Measurements from ENCODE around the gene RSPH6A.

Gene RSPH6A

GRCh38 chr19:45779231-45780145, 35.6 kb downstream of the RSPH6A start:
- DNase-seq = peak; percentile 80

GRCh38 chr19:45778010-45778661, 37.0 kb downstream of the RSPH6A start:
- no peak for DNase-seq

- no peak for DNase-seq
These were observed 37.6 kb downstream of the RSPH6A start for GRCh38 chr19:45777395-45777961.

DNA sequence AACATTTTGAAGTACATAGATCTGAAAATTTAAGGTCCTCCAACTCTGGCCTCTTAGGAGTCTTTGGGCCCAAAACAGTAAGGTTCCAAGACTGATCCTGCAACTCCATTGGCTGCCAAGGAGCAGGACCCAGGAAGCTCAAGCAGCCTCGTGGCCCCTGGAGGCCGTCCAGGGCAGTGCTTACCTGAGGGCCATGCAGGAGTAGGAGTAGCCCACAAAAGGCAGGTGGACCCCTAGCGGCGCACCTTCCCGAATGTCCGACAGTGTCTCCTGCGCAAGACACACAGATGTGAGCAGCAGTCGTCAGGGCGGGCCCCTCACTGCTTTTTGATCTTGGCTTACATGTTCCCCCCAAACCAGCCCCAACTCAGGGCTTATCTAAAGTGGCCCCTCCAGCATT, 40.3 kb downstream of the RSPH6A start:
- DNase-seq = no peak

- DNase-seq = no peak
These were observed 41.7 kb downstream of the RSPH6A start for GRCh38 chr19:45773384-45773783.

DNA sequence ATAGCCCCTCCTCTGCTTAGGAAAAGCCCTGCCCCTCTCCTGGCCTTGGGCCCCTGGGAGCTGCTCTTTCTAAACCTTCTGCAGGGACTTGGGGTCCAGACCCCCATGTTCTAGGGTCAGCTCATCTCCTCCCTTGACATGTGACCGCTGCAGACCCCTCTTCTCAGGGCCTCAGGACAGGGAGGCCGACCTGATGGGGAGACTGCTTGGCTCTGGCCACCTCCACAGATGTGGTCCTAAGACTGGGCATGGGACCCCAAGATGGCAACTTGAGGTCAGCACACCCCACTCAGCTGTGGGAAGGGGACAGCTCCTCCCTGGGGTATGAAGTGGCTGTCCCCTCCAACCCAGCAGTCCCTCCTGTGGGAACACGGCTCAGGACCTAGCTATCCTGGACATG, 42.2 kb downstream of the RSPH6A start:
- no peak for DNase-seq

- DNase-seq = no peak
These were observed 42.8 kb downstream of the RSPH6A start for GRCh38 chr19:45772130-45772840.

DNA sequence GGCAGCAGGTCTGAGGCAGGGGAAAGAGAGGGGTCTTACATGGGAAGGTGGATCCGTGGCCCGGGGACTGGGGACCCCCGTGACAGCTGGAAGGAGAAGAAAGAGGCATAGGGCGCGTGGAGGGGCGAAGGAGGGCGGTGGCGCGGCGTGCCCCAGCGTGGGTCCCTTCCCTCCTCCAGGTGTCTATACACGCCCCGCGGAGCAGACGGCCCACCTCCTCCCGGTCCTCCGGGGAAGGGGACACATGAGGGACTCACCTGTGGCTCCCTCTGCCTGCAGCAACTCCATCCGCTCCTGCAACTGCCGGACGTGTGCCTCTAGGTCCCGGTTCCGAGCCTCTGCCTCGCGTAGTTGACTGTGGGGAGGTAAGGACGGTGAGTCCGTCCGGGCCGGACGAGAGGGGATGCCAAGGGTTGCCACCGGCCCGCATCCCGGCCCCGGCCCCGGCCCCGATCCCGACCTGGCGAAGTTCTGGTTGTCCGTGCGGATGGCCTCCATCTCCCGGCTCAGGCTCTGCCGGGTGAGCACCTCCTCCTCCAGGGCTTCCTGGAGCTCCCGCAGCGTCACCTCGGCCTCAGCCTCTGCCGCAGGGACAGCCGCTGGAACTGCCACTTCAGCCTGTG, 43.7 kb downstream of the RSPH6A start:
- no peak for DNase-seq

GRCh38 chr19:45770192-45771101, 44.7 kb downstream of the RSPH6A start:
- peak; percentile 88 for DNase-seq

DNA sequence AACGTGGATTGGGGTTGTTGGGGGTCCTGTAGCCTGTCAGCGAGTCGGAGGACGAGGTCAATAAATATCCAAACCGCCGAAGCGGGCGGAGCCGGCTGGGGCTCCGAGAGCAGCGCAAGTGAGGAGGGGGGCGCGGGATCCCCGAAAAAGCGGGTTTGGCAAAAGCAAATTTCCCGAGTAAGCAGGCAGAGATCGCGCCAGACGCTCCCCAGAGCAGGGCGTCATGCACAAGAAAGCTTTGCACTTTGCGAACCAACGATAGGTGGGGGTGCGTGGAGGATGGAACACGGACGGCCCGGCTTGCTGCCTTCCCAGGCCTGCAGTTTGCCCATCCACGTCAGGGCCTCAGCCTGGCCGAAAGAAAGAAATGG, 45.3 kb downstream of the RSPH6A start:
- no peak for DNase-seq

- peak; percentile 94 for DNase-seq
These were observed 45.9 kb downstream of the RSPH6A start, which contains the start of gene SIX5 for GRCh38 chr19:45768984-45769782. SIX5 (minus strand) TSS chr19:45769252; CDS start chr19:45768844, 408 bp downstream.

GRCh38 chr19:45768655-45768983, 46.5 kb downstream of the RSPH6A start:
- DNase-seq = peak; percentile 20

- no peak for DNase-seq
These were observed 47.0 kb downstream of the RSPH6A start for GRCh38 chr19:45767881-45768654.

- no peak for DNase-seq
These were observed 47.7 kb downstream of the RSPH6A start for GRCh38 chr19:45767410-45767880.

- DNase-seq = no peak
These were observed 48.2 kb downstream of the RSPH6A start for GRCh38 chr19:45766869-45767346.

DNA sequence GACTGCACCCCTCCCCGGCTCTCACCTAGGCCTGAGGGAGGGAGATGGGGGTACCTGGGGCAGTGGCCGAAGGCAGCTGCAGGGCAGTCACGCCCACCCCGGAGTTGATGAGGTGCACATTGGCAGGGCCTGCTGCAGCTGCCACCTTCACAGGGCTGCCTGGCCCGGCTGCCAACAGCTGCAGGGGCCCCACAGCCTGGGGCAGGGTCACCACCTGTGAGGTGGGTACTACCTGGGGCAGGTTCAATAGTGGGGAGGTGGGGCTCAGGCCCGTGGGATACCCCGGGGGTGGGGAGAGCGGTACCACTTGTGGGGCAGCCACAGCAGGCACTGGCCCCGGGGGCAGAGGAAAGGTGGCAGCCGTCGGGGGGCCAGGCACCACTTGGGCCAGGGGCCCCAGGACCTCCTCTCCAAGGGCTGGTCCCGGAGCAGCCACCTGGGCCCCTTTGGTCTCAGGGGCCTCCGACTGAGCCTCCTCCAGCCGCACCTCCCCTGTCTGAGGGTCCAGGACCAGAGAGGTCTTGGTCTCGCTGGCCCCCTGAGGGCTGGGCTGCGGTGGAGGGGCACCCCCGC, 48.7 kb downstream of the RSPH6A start:
- no peak for DNase-seq

DNA sequence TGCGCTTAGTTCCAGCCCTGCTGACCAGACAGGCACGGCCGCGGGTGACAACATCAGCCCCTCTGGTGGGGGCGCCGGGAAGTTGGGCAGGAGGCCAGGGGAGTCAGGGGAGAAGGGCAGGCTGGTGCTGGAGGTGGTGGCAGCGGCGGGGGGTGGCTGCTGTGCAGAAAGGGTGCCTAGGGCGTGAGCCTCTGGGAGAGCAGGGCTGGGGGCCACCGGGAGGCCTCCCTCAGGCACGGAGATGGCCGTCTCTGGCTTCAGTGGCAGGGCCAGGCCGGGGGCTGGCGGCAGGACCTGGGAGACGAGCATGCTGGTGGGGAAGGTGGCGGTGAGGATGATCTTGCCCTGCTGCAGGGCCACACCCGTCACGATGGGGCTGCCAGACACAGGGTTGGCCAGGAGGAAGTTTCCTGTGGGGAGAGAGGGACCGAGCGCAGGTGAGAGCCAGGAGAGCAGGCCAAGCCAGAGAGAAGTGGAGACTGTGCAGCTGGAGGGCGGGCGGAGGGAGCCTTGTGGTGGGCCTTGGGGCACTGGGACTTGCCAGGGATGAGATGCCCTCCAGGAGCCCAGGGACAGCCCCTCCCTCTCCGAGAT, 49.3 kb downstream of the RSPH6A start:
- DNase-seq = no peak

DNA sequence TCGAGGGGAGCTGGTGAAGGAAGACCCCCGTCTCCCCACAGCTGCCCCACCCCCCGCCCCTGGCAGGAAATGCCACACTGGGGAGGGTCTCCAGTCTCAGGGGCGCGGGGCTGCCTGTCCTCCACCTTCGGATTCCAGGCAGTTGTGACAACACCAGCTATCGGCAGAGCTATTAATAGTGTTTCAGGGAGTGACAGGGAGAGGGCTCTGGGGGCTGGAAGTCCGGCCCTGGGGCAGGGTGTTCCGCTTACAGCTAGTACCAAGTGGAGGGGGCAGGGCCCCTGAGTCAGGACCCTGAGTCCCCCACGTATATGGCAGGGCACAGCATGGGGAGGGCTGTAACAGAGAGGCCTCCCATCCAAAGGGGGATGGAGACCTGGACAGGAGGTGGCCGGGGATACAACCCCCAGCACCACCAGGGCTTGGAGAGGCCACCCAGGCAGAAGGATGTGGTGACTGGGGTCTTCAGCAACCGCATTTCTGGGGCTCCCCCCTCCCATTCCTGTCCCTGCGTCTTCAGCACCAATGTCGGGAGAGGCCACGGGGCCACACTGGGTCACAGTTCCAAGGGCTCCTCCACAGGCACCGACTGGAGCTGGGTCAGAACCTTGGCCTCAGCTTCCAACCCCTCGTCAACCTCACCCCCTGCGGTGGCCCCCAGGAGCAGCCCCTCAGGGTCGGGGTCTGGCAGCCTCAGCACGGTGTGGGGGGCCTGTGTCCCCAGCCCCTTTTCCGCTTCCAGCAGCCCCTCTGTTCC, 50.0 kb downstream of the RSPH6A start:
- DNase-seq = no peak
